NCI-H446 (cell line): ENCODE measurements around the gene PRR13.
"Not testable (repeated sequence)": the region's sequence is repeated elsewhere in the genome, so short reads cannot be mapped to it uniquely, and the experiment has no call there.

Source experiments
- DNase-seq, 2 experiments: peaks; one replicate each; lab custom pipeline; 2025; lab: John Stamatoyannopoulos, UW

PRR13 gene

GRCh38 chr12:53472056-53472582 is 30.6 kb downstream of the PRR13 start:
- no peak for DNase-seq

- no peak for DNase-seq
Observed at GRCh38 chr12:53474077-53474476, 32.5 kb downstream of the PRR13 start.

GRCh38 chr12:53474819-53475218 is 33.3 kb downstream of the PRR13 start:
- DNase-seq = no peak

- no peak for DNase-seq
Observed at GRCh38 chr12:53476769-53477209, 35.3 kb downstream of the PRR13 start.

- no peak for DNase-seq
Observed at GRCh38 chr12:53478865-53479264, 37.3 kb downstream of the PRR13 start.

- DNase-seq = no peak
Observed at GRCh38 chr12:53479331-53479730, 37.8 kb downstream of the PRR13 start.

- DNase-seq = no peak
Observed at GRCh38 chr12:53480491-53481442, 39.2 kb downstream of the PRR13 start.

- DNase-seq = not testable (repeated sequence)
Observed at GRCh38 chr12:53481458-53481857, 39.9 kb downstream of the PRR13 start.

GRCh38 chr12:53481939-53482586 is 40.5 kb downstream of the PRR13 start:
- no peak for DNase-seq

- no peak for DNase-seq
Observed at GRCh38 chr12:53482626-53483168, 41.2 kb downstream of the PRR13 start.

GRCh38 chr12:53483225-53483978 is 41.9 kb downstream of the PRR13 start:
- no peak for DNase-seq

- no peak for DNase-seq
Observed at GRCh38 chr12:53483979-53484377, 42.4 kb downstream of the PRR13 start.

GRCh38 chr12:53484686-53485575 is 43.4 kb downstream of the PRR13 start:
- DNase-seq = no peak

GRCh38 chr12:53485955-53486735 is 44.6 kb downstream of the PRR13 start:
- DNase-seq = no peak

- DNase-seq = no peak
Observed at GRCh38 chr12:53486736-53487487, 45.4 kb downstream of the PRR13 start.

- no peak for DNase-seq
Observed at GRCh38 chr12:53489242-53489864, 47.8 kb downstream of the PRR13 start.

- DNase-seq = no peak
Observed at GRCh38 chr12:53492188-53492587, 50.7 kb downstream of the PRR13 start.

- DNase-seq = peak; percentile 76 to 82
Observed at GRCh38 chr12:53492830-53493609, 51.5 kb downstream of the PRR13 start.
